ENCODE measurements around the gene COX10.

DNA sequence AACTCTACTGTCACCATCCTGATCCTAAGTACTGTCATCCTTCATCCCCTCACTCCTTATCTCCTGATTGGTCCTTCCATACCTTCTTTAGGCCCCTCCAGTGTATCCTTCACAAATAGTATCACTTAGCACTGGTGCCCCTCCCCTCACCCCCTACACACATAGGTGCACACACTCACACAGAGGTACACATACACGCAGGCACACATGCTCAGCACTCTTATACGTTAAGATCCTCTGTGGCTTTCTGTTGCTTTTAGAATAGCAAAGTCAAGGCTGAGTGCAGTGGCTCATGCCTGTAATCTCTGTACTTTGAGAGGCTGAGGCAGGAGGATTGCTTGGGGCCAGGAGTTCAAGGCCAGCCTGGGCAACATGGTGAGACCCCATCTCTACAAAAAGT is 135.2 kb downstream of the COX10 start:
- TF ChIP-seq, protein P1, sequence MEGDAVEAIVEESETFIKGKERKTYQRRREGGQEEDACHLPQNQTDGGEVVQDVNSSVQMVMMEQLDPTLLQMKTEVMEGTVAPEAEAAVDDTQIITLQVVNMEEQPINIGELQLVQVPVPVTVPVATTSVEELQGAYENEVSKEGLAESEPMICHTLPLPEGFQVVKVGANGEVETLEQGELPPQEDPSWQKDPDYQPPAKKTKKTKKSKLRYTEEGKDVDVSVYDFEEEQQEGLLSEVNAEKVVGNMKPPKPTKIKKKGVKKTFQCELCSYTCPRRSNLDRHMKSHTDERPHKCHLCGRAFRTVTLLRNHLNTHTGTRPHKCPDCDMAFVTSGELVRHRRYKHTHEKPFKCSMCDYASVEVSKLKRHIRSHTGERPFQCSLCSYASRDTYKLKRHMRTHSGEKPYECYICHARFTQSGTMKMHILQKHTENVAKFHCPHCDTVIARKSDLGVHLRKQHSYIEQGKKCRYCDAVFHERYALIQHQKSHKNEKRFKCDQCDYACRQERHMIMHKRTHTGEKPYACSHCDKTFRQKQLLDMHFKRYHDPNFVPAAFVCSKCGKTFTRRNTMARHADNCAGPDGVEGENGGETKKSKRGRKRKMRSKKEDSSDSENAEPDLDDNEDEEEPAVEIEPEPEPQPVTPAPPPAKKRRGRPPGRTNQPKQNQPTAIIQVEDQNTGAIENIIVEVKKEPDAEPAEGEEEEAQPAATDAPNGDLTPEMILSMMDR (IDR thresholded peaks at IDR 0.05; ENCODE audit: low read depth, low read length): no peak
- TF ChIP-seq EZH2phosphoT487 (IDR thresholded peaks at IDR 0.05; ENCODE audit: low read depth): no peak

All from OCI-LY3 (cell line).